HCT116 (cell line): ENCODE measurements around the gene HOXA7. TPM values are rescaled to one million over a fixed set of nuclear protein-coding genes. Genes with fewer than 3 reads are reported as not detected.
A peak's percentile ranks its signal among the peaks of the same experiment; 100 is the strongest.

Experiments
- ATAC-seq: fragments of 200-7000 bp; cut with Tn5 transposase; 2 replicates; pipeline ENCODE4 v1.9.1; 2020; ENCODE audit warnings: mild to moderate bottlenecking, moderate library complexity
- BruUV-seq: library from RNA; stranded (reverse); fragments of 400-500 nt; replicated peaks from 2 replicates; lab custom pipeline; 2021; lab: Mats Ljungman, UMichigan
- CTCF ChIA-PET: fragments of 300-600 bp; sonication (Branson Sonifier 250); formaldehyde crosslinking; loops from one replicate; lab custom pipeline; 2021; ENCODE audit warnings: antibody characterized with exemption; lab: Charles Lee
- POLR2A ChIA-PET: fragments of 300-600, 350-600 bp; sonication (Branson Sonifier 250); formaldehyde crosslinking; loops from one replicate; lab custom pipeline; 2021; ENCODE audit warnings: antibody characterized with exemption; lab: Charles Lee
- RAD21 ChIA-PET, 2 experiments: fragments of 300-600 bp; sonication (Branson Sonifier 250); formaldehyde crosslinking; loops; one replicate each; lab custom pipeline; 2023; ENCODE audit warnings: low total read pairs in 2 of 2; ENCODE audit not compliant: uncharacterized antibody in 2 of 2, unreplicated experiment in 2 of 2, low non-redundant PET in 1 of 2; lab: Charles Lee
- DNase-seq: peaks from one replicate; pipeline ENCODE4 v3.0.0-alpha.2; 2010; ENCODE audit warnings: low read depth, low spot score
- H2AFZ ChIP-seq: fragments of 200-600 bp; shearing (Covaris generic), sonication (generic); 2 replicates; pipeline ENCODE4 v1.6.1; 2017; ENCODE audit warnings: low read depth, mixed run types, mixed read lengths, antibody characterized with exemption, low read length; ENCODE audit not compliant: poor library complexity, severe bottlenecking
- H3K27ac ChIP-seq: 2 replicates; pipeline ENCODE4 v1.5.1; 2012; ENCODE audit warnings: low read depth, low read length
- H3K27me3 ChIP-seq: fragments of 200-600 bp; sonication (generic); 2 replicates; pipeline ENCODE4 v1.6.1; 2016; ENCODE audit warnings: mixed run types, low read length, mixed read lengths; ENCODE audit not compliant: insufficient read depth
- H3K36me3 ChIP-seq, 2 experiments: fragments of 200-500 bp in 1 of 2; fragments of 200-600 bp in 1 of 2; sonication (Bioruptor generic) in 1 of 2; sonication (generic) in 1 of 2; 2 replicates each; pipeline versions ENCODE4 v1.5.1 to v1.6.1; 2014 to 2016; ENCODE audit warnings: low read length in 2 of 2, inconsistent platforms in 1 of 2, mixed read lengths in 1 of 2, mixed run types in 1 of 2; ENCODE audit not compliant: insufficient read depth in 2 of 2, control insufficient read depth in 1 of 2
- H3K4me1 ChIP-seq, 2 experiments: fragments of 200-600 bp in 1 of 2; sonication (generic) in 1 of 2; 2 replicates each; pipeline versions ENCODE4 v1.5.1 to v1.6.1; 2012 to 2017; ENCODE audit warnings: low read length in 2 of 2, inconsistent platforms in 1 of 2, mild to moderate bottlenecking in 1 of 2, mixed read lengths in 1 of 2, mixed run types in 1 of 2, moderate library complexity in 1 of 2; ENCODE audit not compliant: insufficient read depth in 2 of 2, control insufficient read depth in 1 of 2
- H3K4me2 ChIP-seq: fragments of 200-600 bp; sonication (generic); 2 replicates; pipeline ENCODE4 v1.6.1; 2017; ENCODE audit warnings: mixed run types, low read length, mixed read lengths
- H3K4me3 ChIP-seq, 2 experiments: fragments of 200-600 bp in 1 of 2; sonication (generic) in 1 of 2; replicated peaks in 1 of 2; 2 replicates each; pipeline ENCODE4 v1.5.1; 2011 to 2016; ENCODE audit warnings: low read length in 2 of 2, control low read depth in 1 of 2, low read depth in 1 of 2, mild to moderate bottlenecking in 1 of 2, mixed read lengths in 1 of 2, mixed run types in 1 of 2
- H3K79me2 ChIP-seq: fragments of 200-600 bp; sonication (generic); 2 replicates; pipeline ENCODE4 v1.6.1; 2017; ENCODE audit warnings: mild to moderate bottlenecking, mixed run types, low read length, moderate library complexity, mixed read lengths; ENCODE audit not compliant: insufficient read depth
- H3K9ac ChIP-seq: fragments of 200-600 bp; sonication (generic); 2 replicates; pipeline ENCODE4 v1.6.1; 2016; ENCODE audit warnings: low read length, mixed read lengths
- H3K9me2 ChIP-seq: fragments of 200-600 bp; sonication (generic), shearing (Covaris generic); 2 replicates; pipeline ENCODE4 v1.6.1; 2017; ENCODE audit warnings: mixed run types, mild to moderate bottlenecking, moderate library complexity; ENCODE audit not compliant: insufficient read depth
- H3K9me3 ChIP-seq, 2 experiments: fragments of 200-500 bp in 1 of 2; fragments of 200-600 bp in 1 of 2; sonication (Bioruptor generic) in 1 of 2; sonication (generic) in 1 of 2; 2 replicates each; pipeline ENCODE4 v1.6.1; 2014 to 2017; ENCODE audit warnings: low read length in 2 of 2, mixed read lengths in 2 of 2, inconsistent platforms in 1 of 2, low read depth in 1 of 2, mild to moderate bottlenecking in 1 of 2, mixed run types in 1 of 2, moderate library complexity in 1 of 2; ENCODE audit not compliant: control insufficient read depth in 1 of 2, insufficient read depth in 1 of 2
- H4K20me1 ChIP-seq: fragments of 200-600 bp; sonication (generic), shearing (Covaris generic); 2 replicates; pipeline ENCODE4 v1.6.1; 2017; ENCODE audit warnings: mixed run types, mild to moderate bottlenecking, moderate library complexity; ENCODE audit not compliant: insufficient read depth
- ATF3 ChIP-seq: IDR thresholded peaks from 2 replicates; pipeline ENCODE4 v1.6.1; 2012
- CBX3 ChIP-seq: IDR thresholded peaks from 2 replicates; pipeline ENCODE4 v1.6.1; 2012; ENCODE audit warnings: low read depth
- CEBPB ChIP-seq: IDR thresholded peaks from 2 replicates; pipeline ENCODE4 v1.6.1; 2012; ENCODE audit warnings: low read depth
- CTCF ChIP-seq, 3 experiments: fragments of 200-600 bp in 1 of 3; sonication (generic) in 1 of 3; IDR thresholded peaks in 2 of 3; conservative IDR thresholded peaks in 1 of 3; 2 replicates each; pipeline ENCODE4 v1.5.1; 2012 to 2017; ENCODE audit warnings: low read depth in 2 of 3, low read length in 2 of 3, antibody characterized with exemption in 1 of 3, borderline replicate concordance in 1 of 3, control low read depth in 1 of 3, mild to moderate bottlenecking in 1 of 3, mixed read lengths in 1 of 3, mixed run types in 1 of 3, moderate library complexity in 1 of 3; ENCODE audit not compliant: insufficient read depth in 1 of 3
- EGR1 ChIP-seq: IDR thresholded peaks from 2 replicates; pipeline ENCODE4 v1.6.1; 2012; ENCODE audit warnings: low read depth
- ELF1 ChIP-seq: IDR thresholded peaks from 2 replicates; pipeline ENCODE4 v1.6.1; 2012; ENCODE audit warnings: low read depth, borderline replicate concordance
- EZH2 ChIP-seq: fragments of 200-600 bp; sonication (generic); IDR thresholded peaks from 2 replicates; pipeline ENCODE4 v1.6.1; 2017; ENCODE audit warnings: antibody characterized with exemption, mixed run types
- EZH2phosphoT487 ChIP-seq: fragments of 200-600 bp; IDR thresholded peaks from 2 replicates; pipeline ENCODE4 v1.6.1; 2018; ENCODE audit warnings: antibody characterized with exemption, borderline replicate concordance
- FOSL1 ChIP-seq: IDR thresholded peaks from 2 replicates; pipeline ENCODE4 v1.6.1; 2012; ENCODE audit warnings: low read depth
- JUND ChIP-seq: IDR thresholded peaks from 2 replicates; pipeline ENCODE4 v1.6.1; 2012
- MAX ChIP-seq: IDR thresholded peaks from 2 replicates; pipeline ENCODE4 v1.6.1; 2012
- POLR2A ChIP-seq: IDR thresholded peaks from 2 replicates; pipeline ENCODE4 v1.7.0; 2011; ENCODE audit warnings: borderline replicate concordance; ENCODE audit not compliant: insufficient read depth, insufficient read length; ENCODE audit errors: extremely low read depth
- POLR2AphosphoS5 ChIP-seq: IDR thresholded peaks from 2 replicates; pipeline ENCODE4 v1.6.1; 2011; ENCODE audit warnings: mild to moderate bottlenecking, low read depth, low read length, moderate library complexity
- RAD21 ChIP-seq: IDR thresholded peaks from 2 replicates; pipeline ENCODE4 v1.6.1; 2012; ENCODE audit warnings: low read depth, mild to moderate bottlenecking
- SIN3A ChIP-seq: IDR thresholded peaks from 2 replicates; pipeline ENCODE4 v1.6.1; 2012; ENCODE audit warnings: low read depth
- SP1 ChIP-seq: IDR thresholded peaks from 2 replicates; pipeline ENCODE4 v1.6.1; 2012; ENCODE audit warnings: low read depth
- SRF ChIP-seq: IDR thresholded peaks from 2 replicates; pipeline ENCODE4 v1.6.1; 2012; ENCODE audit warnings: low read depth
- TCF7L2 ChIP-seq: IDR thresholded peaks from 2 replicates; pipeline ENCODE4 v1.7.0; 2011; ENCODE audit warnings: borderline replicate concordance, inconsistent platforms; ENCODE audit not compliant: insufficient read depth, insufficient read length; ENCODE audit errors: extremely low read depth
- YY1 ChIP-seq: IDR thresholded peaks from 2 replicates; pipeline ENCODE4 v1.6.1; 2011; ENCODE audit warnings: low read length, low read depth, moderate library complexity, mild to moderate bottlenecking; ENCODE audit not compliant: insufficient replicate concordance; ENCODE audit errors: extremely low read depth
- ZBTB33 ChIP-seq: IDR thresholded peaks from 2 replicates; pipeline ENCODE4 v1.6.1; 2011; ENCODE audit warnings: mild to moderate bottlenecking, low read length, moderate library complexity; ENCODE audit not compliant: insufficient replicate concordance; ENCODE audit errors: extremely low read depth
- ZFX ChIP-seq: fragments of 450-650 bp; IDR thresholded peaks from 2 replicates; pipeline ENCODE4 v1.6.1; 2017
- ZNF274 ChIP-seq: fragments of 200-500 bp; sonication (Bioruptor generic); IDR thresholded peaks from 2 replicates; pipeline ENCODE4 v1.6.1; 2014; ENCODE audit warnings: mild to moderate bottlenecking, low read depth, low read length, inconsistent platforms
- intact Hi-C: fragments of 100-400 bp; cut with micrococcal nuclease; formaldehyde crosslinking; loops from 2 replicates; pipeline ENCODE4 v1.10.0; 2022
- total RNA-seq: library from RNA; stranded (reverse); gene quantifications from one replicate; pipeline ENCODE4 v1.2.1, GENCODE V29; 2021; ENCODE audit not compliant: unreplicated experiment

HOXA7 gene
- total RNA-seq, 1 experiment from 2014 or later, result 15.0 TPM

- H3K4me2 ChIP-seq, result peak overlapping the region; percentile 98
- H3K9me2 ChIP-seq, result no peaks in the 10 kb centered on the region
- H3K9me3 ChIP-seq, result no peaks in the 10 kb centered on the region
- DNase-seq (no peak), ATAC-seq (no peak)
- POLR2A ChIA-PET, result interaction anchor here (1.0 kb wide), 1 partner anchor 15 kb away, joined by 4 read pairs; the partner anchor contains the start of gene HOXA1
- H3K79me2 ChIP-seq, result peaks cover 20% of the 10 kb centered on the region
- H3K36me3 ChIP-seq, result no peaks in the 10 kb centered on the region
- CTCF ChIA-PET, result no interaction called here
- peak overlapping the region; percentile 70 for H3K9ac ChIP-seq
- H4K20me1 ChIP-seq, result no peaks in the 10 kb centered on the region
- H3K27ac ChIP-seq, result peak overlapping the region; percentile 28
- no peaks in the 10 kb centered on the region for H3K27me3 ChIP-seq
- no peak overlapping the region for H2AFZ ChIP-seq
- intact Hi-C loops, result no loop called here
- BruUV-seq, result no TSS peak
- RAD21 ChIA-PET, result no interaction called here
- peaks cover 44 to 50% of the 10 kb centered on the region in 2 experiments for H3K4me1 ChIP-seq
- peak overlapping the region in 1 of 2 experiments; percentile 74; a peak in 2 of 4 replicates for H3K4me3 ChIP-seq
- peak; percentile 19 for TF ChIP-seq TCF7L2
- no peak for TF ChIP-seq ZNF274
- no peak for TF ChIP-seq ELF1
- no peak for TF ChIP-seq POLR2A
- no peak for TF ChIP-seq SIN3A
- no peak for TF ChIP-seq ZFX
- peak; percentile 56; the same call in 1 of the 2 replicates for TF ChIP-seq JUND
- no peak for TF ChIP-seq EZH2
- TF ChIP-seq RAD21, result no peak
- TF ChIP-seq FOSL1, result peak; percentile 69
- no peak for TF ChIP-seq ATF3
- no peak for TF ChIP-seq EZH2phosphoT487
- no peak for TF ChIP-seq YY1
- no peak for TF ChIP-seq CBX3
- no peak for TF ChIP-seq EGR1
- TF ChIP-seq SP1, result peak; percentile 42; the same call in 1 of the 2 replicates
- no peak for TF ChIP-seq SRF
- TF ChIP-seq ZBTB33, result no peak
- TF ChIP-seq CTCF (IDR thresholded peaks at IDR 0.05 in 2 of 3, conservative IDR thresholded peaks at IDR 0.05 in 1 of 3; ENCODE audit: borderline replicate concordance in 1 of 3, insufficient read depth in 1 of 3, low read depth in 2 of 3, low read length in 2 of 3), result no peak
- TF ChIP-seq MAX, result no peak
- TF ChIP-seq CEBPB, result no peak
- TF ChIP-seq POLR2AphosphoS5, result no peak
Measured at GRCh38 chr7:27111042-27111750, 45.3 kb downstream of the HOXA7 start.
